A673 (cell line): ENCODE measurements around the gene UEVLD. TPM values are rescaled to one million over a fixed set of nuclear protein-coding genes. Genes with fewer than 3 reads are reported as not detected.

Experiments
- BruUV-seq: library from RNA; stranded (reverse); fragments of 400-500 nt; replicated peaks from 2 replicates; lab custom pipeline; 2021; lab: Mats Ljungman, UMichigan
- CTCF ChIA-PET: fragments of 300-600 bp; sonication (Branson Sonifier 250); formaldehyde crosslinking; loops from one replicate; lab custom pipeline; 2022; ENCODE audit warnings: antibody characterized with exemption; lab: Charles Lee
- POLR2A ChIA-PET: fragments of 300-600 bp; sonication (Branson Sonifier 250); formaldehyde crosslinking; loops from one replicate; lab custom pipeline; 2022; ENCODE audit warnings: antibody characterized with exemption; ENCODE audit not compliant: low non-redundant PET; lab: Charles Lee
- DNase-seq: peaks from one replicate; pipeline ENCODE4 v3.0.0-alpha.2; 2015; ENCODE audit warnings: low spot score
- H3K27ac ChIP-seq: fragments of 200-600 bp; sonication (generic); 2 replicates; pipeline ENCODE4 v1.5.1; 2016; ENCODE audit warnings: mixed run types, low read depth, mild to moderate bottlenecking, mixed read lengths, antibody characterized with exemption, low read length; ENCODE audit not compliant: poor library complexity, severe bottlenecking
- H3K27me3 ChIP-seq: fragments of 200-600 bp; sonication (generic); replicated peaks from 2 replicates; pipeline ENCODE4 v1.6.1; 2017; ENCODE audit warnings: mixed run types, low read depth, mild to moderate bottlenecking, mixed read lengths, antibody characterized with exemption, low read length; ENCODE audit not compliant: insufficient read depth, poor library complexity
- H3K36me3 ChIP-seq: fragments of 200-600 bp; sonication (generic); 2 replicates; pipeline ENCODE4 v1.6.1; 2016; ENCODE audit warnings: mixed run types, mild to moderate bottlenecking, mixed read lengths, antibody characterized with exemption, low read length; ENCODE audit not compliant: insufficient read depth, poor library complexity, severe bottlenecking
- H3K4me1 ChIP-seq: fragments of 200-600 bp; sonication (generic); 2 replicates; pipeline ENCODE4 v1.6.1; 2017; ENCODE audit warnings: mixed run types, mild to moderate bottlenecking, mixed read lengths, antibody characterized with exemption, low read length; ENCODE audit not compliant: insufficient read depth, poor library complexity, severe bottlenecking
- H3K4me3 ChIP-seq: fragments of 200-600 bp; sonication (generic); 2 replicates; pipeline ENCODE4 v1.5.1; 2016; ENCODE audit warnings: low read depth, mixed run types, mild to moderate bottlenecking, mixed read lengths, low read length; ENCODE audit not compliant: poor library complexity, severe bottlenecking
- H3K9me3 ChIP-seq: fragments of 200-600 bp; sonication (generic); 2 replicates; pipeline ENCODE4 v1.6.1; 2016; ENCODE audit warnings: mixed run types, low read depth, mild to moderate bottlenecking, mixed read lengths, antibody characterized with exemption, low read length; ENCODE audit not compliant: poor library complexity, severe bottlenecking
- EZH2 ChIP-seq: fragments of 200-600 bp; sonication (generic); IDR thresholded peaks from 2 replicates; pipeline ENCODE4 v1.6.1; 2017; ENCODE audit warnings: borderline replicate concordance, low read depth, mild to moderate bottlenecking, mixed read lengths, antibody characterized with exemption, low read length; ENCODE audit not compliant: poor library complexity, severe bottlenecking
- intact Hi-C: fragments of 100-400 bp; cut with micrococcal nuclease; formaldehyde crosslinking; loops from one replicate; pipeline ENCODE4 v1.10.0; 2022; ENCODE audit not compliant: unreplicated experiment
- total RNA-seq: library from RNA; stranded (reverse); gene quantifications from 2 replicates; pipeline ENCODE4 v1.2.3, GENCODE V29; 2021
- TF ChIP-seq, protein P1 (sequence below): fragments of 300-800, 200-600 bp; sonication (generic); conservative IDR thresholded peaks from 2 replicates; pipeline ENCODE4 v1.5.1; 2017; ENCODE audit warnings: low read depth, mild to moderate bottlenecking, antibody characterized with exemption, low read length, moderate library complexity, mixed read lengths

UEVLD gene
- total RNA-seq, 1 experiment from 2014 or later: 17.5 TPM

DNA sequence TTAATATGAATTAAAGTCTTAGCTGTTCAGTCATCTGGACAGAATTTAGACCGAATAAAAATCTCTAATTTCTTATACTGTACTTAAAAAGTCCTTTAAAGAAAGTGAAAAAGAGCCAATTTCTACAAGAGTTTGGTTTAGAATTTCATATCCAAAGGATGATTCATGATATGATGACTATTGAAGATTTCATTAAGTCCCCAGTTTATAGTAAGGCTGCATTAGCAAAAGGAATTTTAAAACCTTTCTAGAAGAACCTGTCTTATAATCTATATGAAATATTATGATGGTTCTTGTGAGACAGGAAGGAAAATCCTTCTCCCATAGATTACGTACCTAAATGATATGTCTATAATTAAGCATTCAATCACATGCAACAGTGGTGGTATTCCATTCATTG, 96.6 kb downstream of the UEVLD start:
- Histone ChIP-seq H3K27me3 (no peaks in the 10 kb centered on the region), H3K4me1 (no peaks in the 10 kb centered on the region), H3K36me3 (no peaks in the 10 kb centered on the region), H3K9me3 (no peaks in the 10 kb centered on the region), H3K27ac (no peak overlapping the region), H3K4me3 (no peak overlapping the region)
- no TSS peak for BruUV-seq
- POLR2A ChIA-PET: no interaction called here
- DNase-seq: no peak
- CTCF ChIA-PET: no interaction called here
- TF ChIP-seq, protein P1, sequence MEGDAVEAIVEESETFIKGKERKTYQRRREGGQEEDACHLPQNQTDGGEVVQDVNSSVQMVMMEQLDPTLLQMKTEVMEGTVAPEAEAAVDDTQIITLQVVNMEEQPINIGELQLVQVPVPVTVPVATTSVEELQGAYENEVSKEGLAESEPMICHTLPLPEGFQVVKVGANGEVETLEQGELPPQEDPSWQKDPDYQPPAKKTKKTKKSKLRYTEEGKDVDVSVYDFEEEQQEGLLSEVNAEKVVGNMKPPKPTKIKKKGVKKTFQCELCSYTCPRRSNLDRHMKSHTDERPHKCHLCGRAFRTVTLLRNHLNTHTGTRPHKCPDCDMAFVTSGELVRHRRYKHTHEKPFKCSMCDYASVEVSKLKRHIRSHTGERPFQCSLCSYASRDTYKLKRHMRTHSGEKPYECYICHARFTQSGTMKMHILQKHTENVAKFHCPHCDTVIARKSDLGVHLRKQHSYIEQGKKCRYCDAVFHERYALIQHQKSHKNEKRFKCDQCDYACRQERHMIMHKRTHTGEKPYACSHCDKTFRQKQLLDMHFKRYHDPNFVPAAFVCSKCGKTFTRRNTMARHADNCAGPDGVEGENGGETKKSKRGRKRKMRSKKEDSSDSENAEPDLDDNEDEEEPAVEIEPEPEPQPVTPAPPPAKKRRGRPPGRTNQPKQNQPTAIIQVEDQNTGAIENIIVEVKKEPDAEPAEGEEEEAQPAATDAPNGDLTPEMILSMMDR: no peak
- TF ChIP-seq EZH2: no peak
- intact Hi-C loops: no loop called here

DNA sequence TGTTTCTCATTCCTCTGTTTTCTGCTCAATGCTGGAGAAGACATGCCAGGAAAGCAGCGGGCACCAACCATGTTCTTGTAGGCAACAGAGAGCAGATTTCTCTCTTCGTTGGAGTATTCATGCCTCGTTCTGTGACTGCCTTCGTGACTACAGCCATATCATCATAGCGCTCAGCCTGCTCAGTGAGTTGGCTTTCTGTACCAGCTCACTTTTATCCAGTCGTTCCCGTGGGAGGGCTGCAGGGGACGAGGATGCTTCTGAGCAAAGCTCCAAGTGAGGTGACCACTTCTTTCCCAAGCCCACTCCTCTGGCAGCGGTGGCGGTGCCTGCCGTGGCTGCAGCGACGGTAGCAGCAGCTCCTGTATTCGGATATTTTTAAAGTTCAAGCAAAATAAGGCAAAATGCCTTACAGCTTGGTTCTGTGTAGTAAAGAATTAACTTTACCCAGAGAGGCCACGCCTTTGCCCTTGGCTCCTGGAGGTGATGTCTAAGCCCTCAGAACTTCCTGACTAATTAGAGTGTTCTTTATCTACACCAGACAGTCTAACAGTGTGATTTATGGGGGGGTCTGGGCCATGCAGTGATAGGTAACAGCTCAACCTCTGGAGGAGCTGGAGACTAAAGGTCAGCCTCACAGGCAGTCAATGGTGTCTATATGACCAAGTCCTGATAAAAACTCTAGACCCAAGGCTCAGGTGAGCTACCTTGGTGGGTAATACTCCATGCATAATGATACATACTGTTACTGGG, 97.6 kb downstream of the UEVLD start:
- no peaks in the 10 kb centered on the region for H3K36me3 ChIP-seq
- TF ChIP-seq, protein P1: no peak
- no peak for TF ChIP-seq EZH2
- no peak overlapping the region for H3K27ac ChIP-seq
- ChIA-PET POLR2A (no interaction called here), CTCF (no interaction called here)
- intact Hi-C loops: no loop called here
- H3K27me3 ChIP-seq: no peaks in the 10 kb centered on the region
- H3K9me3 ChIP-seq: no peaks in the 10 kb centered on the region
- BruUV-seq: no TSS peak
- H3K4me3 ChIP-seq: no peak overlapping the region
- no peaks in the 10 kb centered on the region for H3K4me1 ChIP-seq
- DNase-seq: no peak

DNA sequence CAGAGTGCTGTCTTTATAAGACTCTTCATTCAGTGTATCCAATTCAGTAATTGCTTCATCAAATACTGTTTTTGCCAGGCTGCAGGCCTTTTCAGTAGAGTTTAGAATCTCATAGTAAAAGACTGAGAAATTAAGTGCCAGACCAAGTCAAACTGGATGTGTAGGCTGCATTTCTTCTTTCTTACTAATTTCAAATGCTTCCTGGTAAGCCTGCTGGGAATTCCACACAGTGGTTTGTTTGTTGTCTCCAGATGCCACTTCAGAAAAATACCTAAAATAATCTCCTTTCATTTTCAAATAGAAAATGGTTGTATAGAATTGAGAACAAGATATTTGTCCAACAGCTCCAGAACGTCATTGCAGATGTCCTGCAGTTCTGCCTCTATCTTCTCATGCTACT, 98.2 kb downstream of the UEVLD start:
- H3K27me3 ChIP-seq: no peaks in the 10 kb centered on the region
- H3K27ac ChIP-seq: no peak overlapping the region
- BruUV-seq: no TSS peak
- TF ChIP-seq, protein P1: no peak
- TF ChIP-seq EZH2: no peak
- ChIA-PET CTCF (no interaction called here), POLR2A (no interaction called here)
- DNase-seq: no peak
- H3K4me3 ChIP-seq: no peak overlapping the region
- H3K36me3 ChIP-seq: no peaks in the 10 kb centered on the region
- no peaks in the 10 kb centered on the region for H3K4me1 ChIP-seq
- intact Hi-C loops: no loop called here
- no peaks in the 10 kb centered on the region for H3K9me3 ChIP-seq
